K562 (cell line): ENCODE measurements around the gene TENM4. TPM values are rescaled to one million over a fixed set of nuclear protein-coding genes. Genes with fewer than 3 reads are reported as not detected.

ENCODE experiments used
- ATAC-seq: fragments of 200-7000 bp; cut with Tn5 transposase; 3 replicates; pipeline ENCODE4 v1.9.1; 2020; ENCODE audit warnings: moderate library complexity
- BruUV-seq: library from RNA; stranded (reverse); fragments of 400-500 nt; replicated peaks from 2 replicates; lab custom pipeline; 2021; lab: Mats Ljungman, UMichigan
- CTCF ChIA-PET: fragments of 300-600 bp; formaldehyde crosslinking; extraction: SDS; loops from one replicate; lab custom pipeline; 2021; ENCODE audit warnings: low intra/inter-chr PET ratio; lab: Yijun Ruan, JAX
- POLR2A ChIA-PET: fragments of 300-600, 350-650 bp; sonication (Branson Sonifier 250); formaldehyde crosslinking; extraction: SDS; loops from one replicate; lab custom pipeline; 2021; ENCODE audit warnings: antibody characterized with exemption, inconsistent platforms; lab: Yijun Ruan, JAX
- DNase-seq, 4 experiments: peaks; one replicate each; pipeline versions ENCODE4 v3.0.0 to v3.0.0-alpha.2; 2011 to 2018; ENCODE audit warnings: low spot score in 3 of 4, mixed read lengths in 3 of 4; ENCODE audit errors: extremely low read depth in 1 of 4
- FAIRE-seq: peaks from 2 replicates; lab custom pipeline; 2011; peaks lifted over from hg19 to GRCh38; lab: Jason Lieb, UNC
- H2AFZ ChIP-seq: 2 replicates; pipeline ENCODE4 v1.6.0; 2011; ENCODE audit warnings: low read depth, low read length, control low read depth, inconsistent platforms
- H3K27ac ChIP-seq: fragments of 200-600 bp; 3 replicates; pipeline ENCODE4 v1.8.0; 2011; ENCODE audit warnings: low read depth, mild to moderate bottlenecking, control low read depth, inconsistent platforms, low read length, moderate library complexity, mixed read lengths; ENCODE audit errors: extremely low read depth
- H3K27me3 ChIP-seq, 2 experiments: fragments of 300-600 bp in 1 of 2; 2 replicates in 1 of 2; 3 replicates in 1 of 2; pipeline versions ENCODE4 v1.6.0 to v1.8.0; 2011; ENCODE audit warnings: inconsistent platforms in 2 of 2, low read length in 2 of 2, mild to moderate bottlenecking in 1 of 2, mixed read lengths in 1 of 2, moderate library complexity in 1 of 2; ENCODE audit not compliant: control insufficient read depth in 2 of 2, insufficient read depth in 2 of 2
- H3K36me3 ChIP-seq: fragments of 300-600 bp; 3 replicates; pipeline ENCODE4 v1.8.0; 2011; ENCODE audit warnings: mild to moderate bottlenecking, low read length, inconsistent platforms; ENCODE audit not compliant: control insufficient read depth, insufficient read depth
- H3K4me1 ChIP-seq, 2 experiments: fragments of 200-600 bp in 1 of 2; replicated peaks in 1 of 2; 2 replicates in 1 of 2; 3 replicates in 1 of 2; pipeline versions ENCODE4 v1.5.1 to v1.8.0; 2011; ENCODE audit warnings: inconsistent platforms in 2 of 2, low read length in 2 of 2, mild to moderate bottlenecking in 1 of 2, mixed read lengths in 1 of 2, moderate library complexity in 1 of 2; ENCODE audit not compliant: control insufficient read depth in 2 of 2, insufficient read depth in 2 of 2
- H3K4me2 ChIP-seq: 2 replicates; pipeline ENCODE4 v1.6.1; 2011; ENCODE audit warnings: low read length, control low read depth, inconsistent platforms, mixed read lengths; ENCODE audit not compliant: insufficient read depth
- H3K4me3 ChIP-seq: fragments of 200-600 bp; sonication (generic), shearing (Covaris generic); 2 replicates; pipeline ENCODE4 v1.5.1; 2016; ENCODE audit warnings: control low read depth, inconsistent platforms
- H3K79me2 ChIP-seq: fragments of 200-600 bp; 3 replicates; pipeline ENCODE4 v1.8.0; 2011; ENCODE audit warnings: low read length, inconsistent platforms; ENCODE audit not compliant: control insufficient read depth, insufficient read depth
- H3K9ac ChIP-seq, 2 experiments: 2 replicates each; pipeline versions ENCODE4 v1.6.0 to v1.6.1; 2011; ENCODE audit warnings: low read depth in 2 of 2, low read length in 2 of 2, control low read depth in 1 of 2, inconsistent platforms in 1 of 2, mild to moderate bottlenecking in 1 of 2, mixed read lengths in 1 of 2; ENCODE audit not compliant: insufficient read depth in 1 of 2
- H3K9me1 ChIP-seq: one replicate; pipeline ENCODE4 v1.6.0; 2011; ENCODE audit warnings: inconsistent platforms, mild to moderate bottlenecking, low read length, moderate library complexity; ENCODE audit not compliant: control insufficient read depth, insufficient read depth
- H3K9me3 ChIP-seq: replicated peaks from 2 replicates; pipeline ENCODE4 v1.5.1; 2011; ENCODE audit warnings: low read depth, low read length, inconsistent platforms; ENCODE audit not compliant: control insufficient read depth, insufficient read depth
- H4K20me1 ChIP-seq: replicated peaks from 2 replicates; pipeline ENCODE4 v1.6.1; 2011; ENCODE audit warnings: low read length, inconsistent platforms, mixed read lengths; ENCODE audit not compliant: control insufficient read depth, insufficient read depth
- CBFB ChIP-seq: sonication (generic); formaldehyde crosslinking; IDR thresholded peaks from 2 replicates; pipeline ENCODE4 v1.4.0; 2020; ENCODE audit warnings: mild to moderate bottlenecking, missing genetic modification reagents
- HSF4 ChIP-seq: fragments of 250-450 bp; sonication (Bioruptor Pico); IDR thresholded peaks from 2 replicates; pipeline ENCODE4 v2.1.2; 2022; ENCODE audit warnings: mild to moderate bottlenecking, moderate library complexity, borderline replicate concordance
- NR2C1 ChIP-seq, 2 experiments: fragments of 450-650 bp; IDR thresholded peaks; 2 replicates each; pipeline ENCODE4 v1.6.1; 2017; ENCODE audit warnings: mild to moderate bottlenecking in 2 of 2, antibody characterized with exemption in 1 of 2, inconsistent platforms in 1 of 2, missing compliant biosample characterization in 1 of 2, missing genetic modification characterization in 1 of 2
- POLR2AphosphoS2 ChIP-seq: IDR thresholded peaks from 2 replicates; pipeline ENCODE4 v1.6.1; 2012; ENCODE audit warnings: low read length, improper control_type of control experiment
- POLR2G ChIP-seq: fragments of 200-400 bp; formaldehyde crosslinking; IDR thresholded peaks from 2 replicates; pipeline ENCODE4 v1.6.1; 2017; ENCODE audit warnings: low read depth, mild to moderate bottlenecking, antibody characterized with exemption, low read length, moderate library complexity
- POLR2H ChIP-seq: IDR thresholded peaks from 2 replicates; pipeline ENCODE4 v1.6.1; 2016; ENCODE audit warnings: missing genetic modification characterization, low read depth, mild to moderate bottlenecking, control low read depth, missing compliant biosample characterization, moderate library complexity
- PRDM10 ChIP-seq: fragments of 450-650 bp; IDR thresholded peaks from 2 replicates; pipeline ENCODE4 v1.6.1; 2018; ENCODE audit not compliant: partially characterized antibody
- SUPT5H ChIP-seq: fragments of 450-650 bp; IDR thresholded peaks from 2 replicates; pipeline ENCODE4 v1.6.1; 2016
- XRCC4 ChIP-seq: IDR thresholded peaks from one replicate; pipeline ENCODE4 v1.6.1; 2011; ENCODE audit not compliant: insufficient read depth, insufficient read length; ENCODE audit errors: extremely low read depth
- ZBTB5 ChIP-seq: fragments of 450-650 bp; IDR thresholded peaks from 2 replicates; pipeline ENCODE4 v1.6.1; 2017; ENCODE audit warnings: antibody characterized with exemption
- ZFX ChIP-seq: sonication (generic); formaldehyde crosslinking; IDR thresholded peaks from 2 replicates; pipeline ENCODE4 v1.8.0; 2022; ENCODE audit warnings: mild to moderate bottlenecking, missing genetic modification reagents, moderate library complexity
- ZNF263 ChIP-seq: sonication (generic); formaldehyde crosslinking; IDR thresholded peaks from 2 replicates; pipeline ENCODE4 v1.8.0; 2022; ENCODE audit warnings: mild to moderate bottlenecking, missing genetic modification reagents, borderline replicate concordance
- WGBS: fragments of 100-300 bp; shearing (Covaris generic); methylation state at CpG from one replicate; pipeline ENCODE4 v1.1.6; 2016; ENCODE audit warnings: low coverage, mixed read lengths; ENCODE audit not compliant: insufficient coverage; ENCODE audit errors: missing lambda C conversion rate; 5-methylcytosine and 5-hydroxymethylcytosine counted together
- in situ Hi-C: fragments of 300-500 bp; cut with MboI; formaldehyde crosslinking; loops from 4 replicates; pipeline ENCODE4 v1.15.0; 2018; ENCODE audit warnings: inconsistent platforms, mixed read lengths
- intact Hi-C: fragments of 100-400 bp; cut with micrococcal nuclease; formaldehyde crosslinking; loops from 2 replicates; pipeline ENCODE4 v1.14.2; 2022
- polyA plus RNA-seq, 8 experiments: library from polyadenylated mRNA; depleted of rRNA in 4 of 8; stranded (reverse) in 5 of 8; unstranded in 3 of 8; fragments of >200 nt; fragmentation: Nextera tagmentation in 2 of 8; fragmentation: Illumina TruSeq in 1 of 8; extraction: Ambion mirVana in 2 of 8; extraction: Trizol in 1 of 8; gene quantifications; 2 replicates each; pipeline versions ENCODE4 v1.2.1 to v1.2.3, GENCODE V29; 2011 to 2014; ENCODE audit warnings: inconsistent platforms in 1 of 8, missing spikeins in 1 of 8
- total RNA-seq, 7 experiments: library from RNA; depleted of rRNA in 6 of 7; stranded (reverse); fragments of >200 nt in 6 of 7; fragmentation: Illumina TruSeq in 2 of 7; extraction: Trizol in 2 of 7; gene quantifications; 2 replicates each; pipeline versions ENCODE4 v1.2.1 to v1.2.3, GENCODE V29; 2011 to 2021; ENCODE audit warnings: low replicate concordance in 1 of 7
- TF ChIP-seq, protein P1 (sequence below): sonication (generic); formaldehyde crosslinking; IDR thresholded peaks from 2 replicates; pipeline ENCODE4 v1.8.0; 2022; ENCODE audit warnings: mild to moderate bottlenecking, missing genetic modification reagents

Gene TENM4
- total and polyA plus RNA-seq, 9 of the 15 experiments (the other 6 are each of a cell fraction or from before 2014, with no cell fraction given), result 0.16 TPM; not detected in 8

DNA sequence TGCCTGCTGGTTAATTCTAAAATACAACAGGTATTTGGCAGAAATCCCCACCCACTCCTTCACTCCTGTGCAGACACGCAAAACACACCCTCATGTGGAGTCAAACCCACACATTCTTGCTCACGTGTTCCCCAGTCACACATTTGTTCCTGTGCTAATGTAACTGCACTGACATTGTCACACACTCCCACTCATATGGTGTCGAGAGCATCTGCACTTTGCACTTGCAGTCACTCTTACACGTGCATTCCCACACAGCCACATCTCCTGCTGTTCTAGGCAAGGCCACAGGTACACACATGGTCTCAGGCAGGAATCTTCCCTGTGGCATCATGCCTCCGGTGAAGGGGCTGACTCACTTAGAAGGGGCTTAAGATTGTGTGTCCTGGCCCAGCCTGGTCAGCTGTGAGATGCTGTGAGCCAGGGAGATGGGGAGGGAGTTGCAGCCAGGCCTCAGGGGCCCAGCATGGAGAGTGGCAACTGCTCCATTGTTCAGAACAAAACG, 395.0 kb downstream of the TENM4 start (continued):
- TF ChIP-seq POLR2AphosphoS2 (no peak), NR2C1 (IDR thresholded peaks at IDR 0.05) (no peak), NR2C1 (tag; IDR thresholded peaks at IDR 0.05) (no peak), ZNF263 (CRISPR knock-in tag) (no peak)

- intact Hi-C loops, result no loop called here
- POLR2A ChIA-PET, result no interaction called here
- TF ChIP-seq SUPT5H (no peak), CBFB (CRISPR knock-in tag) (no peak), ZBTB5 (no peak), POLR2H (tag) (no peak), XRCC4 (no peak), POLR2G (no peak), PRDM10 (no peak), ZFX (CRISPR knock-in tag) (no peak), HSF4 (CRISPR knock-in tag) (no peak)
- TF ChIP-seq, protein P1, sequence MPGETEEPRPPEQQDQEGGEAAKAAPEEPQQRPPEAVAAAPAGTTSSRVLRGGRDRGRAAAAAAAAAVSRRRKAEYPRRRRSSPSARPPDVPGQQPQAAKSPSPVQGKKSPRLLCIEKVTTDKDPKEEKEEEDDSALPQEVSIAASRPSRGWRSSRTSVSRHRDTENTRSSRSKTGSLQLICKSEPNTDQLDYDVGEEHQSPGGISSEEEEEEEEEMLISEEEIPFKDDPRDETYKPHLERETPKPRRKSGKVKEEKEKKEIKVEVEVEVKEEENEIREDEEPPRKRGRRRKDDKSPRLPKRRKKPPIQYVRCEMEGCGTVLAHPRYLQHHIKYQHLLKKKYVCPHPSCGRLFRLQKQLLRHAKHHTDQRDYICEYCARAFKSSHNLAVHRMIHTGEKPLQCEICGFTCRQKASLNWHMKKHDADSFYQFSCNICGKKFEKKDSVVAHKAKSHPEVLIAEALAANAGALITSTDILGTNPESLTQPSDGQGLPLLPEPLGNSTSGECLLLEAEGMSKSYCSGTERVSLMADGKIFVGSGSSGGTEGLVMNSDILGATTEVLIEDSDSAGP (CRISPR knock-in tag), result no peak
Observed at GRCh38 chr11:79045018-79045799, 395.6 kb downstream of the TENM4 start.

More at GRCh38 chr11:79045018-79045799, 395.6 kb downstream of the TENM4 start:
- no peaks in the 10 kb centered on the region for H3K79me2 ChIP-seq
- no peaks in the 10 kb centered on the region for H3K9me1 ChIP-seq
- no peak overlapping the region for H3K9ac ChIP-seq
- H4K20me1 ChIP-seq, result no peaks in the 10 kb centered on the region
- FAIRE-seq (no peak), ATAC-seq (no peak), DNase-seq (no peak)
- no peaks in the 10 kb centered on the region for H3K36me3 ChIP-seq
- no peak overlapping the region for H3K4me2 ChIP-seq
- H3K4me1 ChIP-seq, result no peaks in the 10 kb centered on the region
- in situ Hi-C loops, result no loop called here
- H3K4me3 ChIP-seq, result no peak overlapping the region
- H3K27ac ChIP-seq, result no peak overlapping the region
- no peak overlapping the region for H2AFZ ChIP-seq
- CTCF ChIA-PET, result no interaction called here
- no TSS peak for BruUV-seq
- WGBS, result 0% methylated on average over 10 of the region's 10 CpGs
- H3K9me3 ChIP-seq, result no peaks in the 10 kb centered on the region
- peaks cover 0 to 3% of the 10 kb centered on the region in 2 experiments; a peak in 1 of 5 replicates for H3K27me3 ChIP-seq
